HepG2 (cell line): ENCODE results near the gene CACTIN. TPM values are rescaled to one million over a fixed set of nuclear protein-coding genes. Genes with fewer than 3 reads are reported as not detected.

Source experiments
- ATAC-seq: fragments of 200-7000 bp; cut with Tn5 transposase; 3 replicates; pipeline ENCODE4 v1.9.1; 2020; ENCODE audit warnings: mild to moderate bottlenecking, moderate library complexity
- BruUV-seq: library from RNA; stranded (reverse); fragments of 400-500 nt; replicated peaks from 2 replicates; lab custom pipeline; 2021; lab: Mats Ljungman, UMichigan
- CTCF ChIA-PET: fragments of 300-600 bp; formaldehyde crosslinking; extraction: SDS; loops from one replicate; lab custom pipeline; 2021; ENCODE audit warnings: low total read pairs, inconsistent platforms, low intra/inter-chr PET ratio; lab: Yijun Ruan, JAX
- POLR2A ChIA-PET: fragments of 350-600 bp; sonication (Branson Sonifier 250); formaldehyde crosslinking; loops from one replicate; lab custom pipeline; 2020; ENCODE audit warnings: antibody characterized with exemption, inconsistent platforms; lab: Yijun Ruan, JAX
- DNase-seq: peaks from one replicate; pipeline ENCODE4 v3.0.0-alpha.2; 2015; ENCODE audit warnings: low spot score
- FAIRE-seq: peaks from 3 replicates; lab custom pipeline; 2011; peaks lifted over from hg19 to GRCh38; lab: Jason Lieb, UNC
- H2AFZ ChIP-seq: one replicate; pipeline ENCODE4 v1.6.1; 2011; ENCODE audit warnings: low read length, inconsistent platforms
- H3K27ac ChIP-seq: fragments of 300-600 bp; 3 replicates; pipeline ENCODE4 v1.8.0; 2011; ENCODE audit warnings: mixed run types, mild to moderate bottlenecking, mixed read lengths, low read length, inconsistent platforms; ENCODE audit not compliant: insufficient read depth; ENCODE audit errors: extremely low read length
- H3K27me3 ChIP-seq, 2 experiments: fragments of 200-600 bp in 1 of 2; 2 replicates in 1 of 2; 3 replicates in 1 of 2; pipeline versions ENCODE4 v1.6.0 to v1.8.0; 2011; ENCODE audit warnings: low read length in 2 of 2, mild to moderate bottlenecking in 2 of 2, moderate library complexity in 2 of 2, inconsistent platforms in 1 of 2; ENCODE audit not compliant: insufficient read depth in 2 of 2, control insufficient read depth in 1 of 2
- H3K36me3 ChIP-seq, 2 experiments: fragments of 200-600 bp in 1 of 2; replicated peaks in 1 of 2; 2 replicates in 1 of 2; 3 replicates in 1 of 2; pipeline versions ENCODE4 v1.5.1 to v1.8.0; 2011; ENCODE audit warnings: low read length in 2 of 2, inconsistent platforms in 1 of 2; ENCODE audit not compliant: insufficient read depth in 2 of 2, control insufficient read depth in 1 of 2
- H3K4me1 ChIP-seq: 2 replicates; pipeline ENCODE4 v1.5.1; 2012; ENCODE audit warnings: low read length, inconsistent platforms; ENCODE audit not compliant: insufficient read depth
- H3K4me2 ChIP-seq: 2 replicates; pipeline ENCODE4 v1.6.0; 2011; ENCODE audit warnings: low read depth, low read length, inconsistent platforms
- H3K4me3 ChIP-seq, 3 experiments: fragments of 200-600 bp in 1 of 3; sonication (generic), shearing (Covaris generic) in 1 of 3; replicated peaks in 1 of 3; 2 replicates each; pipeline ENCODE4 v1.5.1; 2011 to 2016; ENCODE audit warnings: low read length in 3 of 3, inconsistent platforms in 2 of 3, low read depth in 2 of 3, mild to moderate bottlenecking in 2 of 3, control low read depth in 1 of 3, mixed read lengths in 1 of 3; ENCODE audit not compliant: insufficient read depth in 1 of 3
- H3K79me2 ChIP-seq: one replicate; pipeline ENCODE4 v1.6.1; 2011; ENCODE audit warnings: low read length, inconsistent platforms; ENCODE audit not compliant: insufficient read depth
- H3K9ac ChIP-seq: 2 replicates; pipeline ENCODE4 v1.6.0; 2011; ENCODE audit warnings: mild to moderate bottlenecking, low read depth, low read length, inconsistent platforms; ENCODE audit not compliant: insufficient read depth
- H3K9me3 ChIP-seq: 2 replicates; pipeline ENCODE4 v1.5.1; 2012; ENCODE audit warnings: mild to moderate bottlenecking, low read length
- H4K20me1 ChIP-seq: 2 replicates; pipeline ENCODE4 v1.6.0; 2011; ENCODE audit warnings: inconsistent platforms, mild to moderate bottlenecking, low read length, moderate library complexity; ENCODE audit not compliant: insufficient read depth
- BCL3 ChIP-seq: sonication (generic); formaldehyde crosslinking; IDR thresholded peaks from 2 replicates; pipeline ENCODE4 v1.5.1; 2020; ENCODE audit warnings: mild to moderate bottlenecking, missing genetic modification reagents, moderate library complexity
- GPBP1L1 ChIP-seq: sonication (generic); formaldehyde crosslinking; IDR thresholded peaks from 2 replicates; pipeline ENCODE4 v1.5.0; 2020; ENCODE audit warnings: mild to moderate bottlenecking, missing genetic modification reagents
- MYNN ChIP-seq: sonication (generic); formaldehyde crosslinking; IDR thresholded peaks from 2 replicates; pipeline ENCODE4 v1.4.0; 2020; ENCODE audit warnings: mild to moderate bottlenecking, low read depth, missing genetic modification reagents
- ZBTB33 ChIP-seq: sonication (generic); formaldehyde crosslinking; IDR thresholded peaks from 2 replicates; pipeline ENCODE4 v1.4.0; 2020; ENCODE audit warnings: missing genetic modification reagents
- WGBS: methylation state at CpG from one replicate; pipeline ENCODE4 v1.1.6; 2017; ENCODE audit warnings: low lambda C conversion rate; 5-methylcytosine and 5-hydroxymethylcytosine counted together
- in situ Hi-C: cut with HindIII; loops from 2 replicates; pipeline ENCODE4 v1.10.0; 2017; ENCODE audit warnings: low pct_unique_long_range_greater_than_20kb; ENCODE audit not compliant: extremely low pct_ligation_motif_present
- intact Hi-C: fragments of 100-400 bp; cut with micrococcal nuclease; formaldehyde crosslinking; loops from one replicate; pipeline ENCODE4 v1.10.0; 2022; ENCODE audit not compliant: unreplicated experiment
- polyA plus RNA-seq, 8 experiments: library from polyadenylated mRNA; depleted of rRNA in 3 of 8; stranded (reverse) in 7 of 8; unstranded in 1 of 8; fragments of >200 nt; fragmentation: Illumina TruSeq in 4 of 8; extraction: Trizol in 4 of 8; gene quantifications; 2 replicates each; pipeline versions ENCODE4 v1.2.1 to v1.2.3, GENCODE V29; 2011 to 2016; ENCODE audit warnings: low read depth in 4 of 8, missing spikeins in 1 of 8, mixed read lengths in 1 of 8; ENCODE audit not compliant: insufficient read depth in 1 of 8
- total RNA-seq, 5 experiments: library from RNA; depleted of rRNA; stranded (reverse); fragments of >200 nt; fragmentation: Illumina TruSeq; extraction: Trizol; gene quantifications; 2 replicates each; pipeline ENCODE4 v1.2.3, GENCODE V29; 2016; ENCODE audit warnings: low read depth in 1 of 5
- TF ChIP-seq, protein P1 (sequence below): sonication (generic); formaldehyde crosslinking; conservative IDR thresholded peaks from 2 replicates; pipeline ENCODE4 v1.4.0; 2020; ENCODE audit warnings: missing genetic modification reagents

The CACTIN gene
- total and polyA plus RNA-seq, 2 of the 13 experiments (the other 11 are each of a cell fraction or from before 2014, with no cell fraction given), result 10.0 to 16.6 TPM

- H3K4me1 ChIP-seq, result no peaks in the 10 kb centered on the region
- no peak overlapping the region for H3K4me3 ChIP-seq
- FAIRE-seq (no peak), ATAC-seq (no peak), DNase-seq (no peak)
- peaks cover 3% of the 10 kb centered on the region in 2 experiments; a peak in 2 of 5 replicates for H3K36me3 ChIP-seq
- BruUV-seq, result no TSS peak
- H3K27ac ChIP-seq, result no peak overlapping the region
- in situ Hi-C loops, result no loop called here
- H3K27me3 ChIP-seq, result no peaks in the 10 kb centered on the region
- 82% methylated on average over 9 of the region's 28 CpGs for WGBS
- no peaks in the 10 kb centered on the region for H3K79me2 ChIP-seq
- CTCF ChIA-PET, result no interaction called here
- H2AFZ ChIP-seq, result no peak overlapping the region
- H3K9me3 ChIP-seq, result no peaks in the 10 kb centered on the region
- H3K4me2 ChIP-seq, result no peak overlapping the region
- H4K20me1 ChIP-seq, result no peaks in the 10 kb centered on the region
- intact Hi-C loops, result no loop called here
- POLR2A ChIA-PET, result no interaction called here
- TF ChIP-seq MYNN (CRISPR knock-in tag) (no peak), GPBP1L1 (CRISPR knock-in tag) (no peak)
- TF ChIP-seq, protein P1, sequence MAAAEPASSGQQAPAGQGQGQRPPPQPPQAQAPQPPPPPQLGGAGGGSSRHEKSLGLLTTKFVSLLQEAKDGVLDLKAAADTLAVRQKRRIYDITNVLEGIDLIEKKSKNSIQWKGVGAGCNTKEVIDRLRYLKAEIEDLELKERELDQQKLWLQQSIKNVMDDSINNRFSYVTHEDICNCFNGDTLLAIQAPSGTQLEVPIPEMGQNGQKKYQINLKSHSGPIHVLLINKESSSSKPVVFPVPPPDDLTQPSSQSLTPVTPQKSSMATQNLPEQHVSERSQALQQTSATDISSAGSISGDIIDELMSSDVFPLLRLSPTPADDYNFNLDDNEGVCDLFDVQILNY (CRISPR knock-in tag), result no peak
- H3K9ac ChIP-seq, result no peak overlapping the region
Observed at GRCh38 chr19:3643674-3644313, 17.2 kb upstream of the CACTIN start.

- Histone ChIP-seq H2AFZ (no peak overlapping the region), H3K36me3 (peaks cover 3% of the 10 kb centered on the region in 2 experiments; a peak in 2 of 5 replicates), H3K79me2 (no peaks in the 10 kb centered on the region), H3K4me1 (no peaks in the 10 kb centered on the region), H3K9ac (no peak overlapping the region), H3K9me3 (no peaks in the 10 kb centered on the region), H3K4me3 (no peak overlapping the region)
- DNase-seq (no peak), ATAC-seq (no peak), FAIRE-seq (no peak)
- POLR2A ChIA-PET, result no interaction called here
- WGBS, result 97% methylated on average over 31 of the region's 36 CpGs
- intact Hi-C loops, result no loop called here
- in situ Hi-C loops, result no loop called here
- no TSS peak for BruUV-seq
- CTCF ChIA-PET, result no interaction called here
- TF ChIP-seq BCL3 (no peak), ZBTB33 (CRISPR knock-in tag) (peak; percentile 59; the same call in 1 of the 2 replicates)
- TF ChIP-seq, all 625 proteins: peak for 1
- no peak overlapping the region for H3K4me2 ChIP-seq
- H4K20me1 ChIP-seq, result no peaks in the 10 kb centered on the region
- H3K27me3 ChIP-seq, result no peaks in the 10 kb centered on the region
- H3K27ac ChIP-seq, result no peak overlapping the region
Observed at GRCh38 chr19:3642987-3643673, 16.5 kb upstream of the CACTIN start.
